ENCODE data around the gene NID1.

DNA sequence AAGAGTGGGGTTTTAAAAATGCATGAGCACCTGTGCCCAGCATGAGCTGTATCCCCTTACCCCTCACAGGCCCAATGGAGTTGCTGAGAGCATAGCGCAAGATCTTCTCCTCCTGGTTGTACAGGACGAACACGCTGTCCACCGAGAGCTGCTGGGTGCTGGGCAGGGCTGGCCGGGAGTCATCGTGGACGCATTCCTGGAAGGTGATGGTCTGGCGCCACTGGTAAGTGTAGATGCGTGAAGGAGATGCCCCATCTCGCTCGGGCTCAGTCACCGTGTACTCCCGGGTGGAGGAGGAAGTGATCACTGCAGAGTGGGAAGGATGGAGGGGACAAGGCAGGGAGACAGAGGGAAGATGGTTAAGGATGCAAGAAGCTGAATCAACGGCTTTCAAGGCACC, 39.1 kb downstream of the NID1 start:
- TF ChIP-seq TAF1 (IDR thresholded peaks at IDR 0.05; ENCODE audit: low read depth, low read length), result no peak
- no peak for TF ChIP-seq POLR2AphosphoS5 (IDR thresholded peaks at IDR 0.05; ENCODE audit: low read depth, low read length)
